KMS-11 (cell line): ENCODE data around the gene SV2C.
A peak's percentile ranks its signal among the peaks of the same experiment; 100 is the strongest.
"Not testable (repeated sequence)": the region's sequence is repeated elsewhere in the genome, so short reads cannot be mapped to it uniquely, and the experiment has no call there.

ENCODE experiments used
- H2AFZ ChIP-seq: fragments of 200-600 bp; sonication (generic); 2 replicates; pipeline ENCODE4 v1.6.1; 2016; ENCODE audit warnings: antibody characterized with exemption, mixed run types, low read depth
- H3K27ac ChIP-seq: fragments of 200-600 bp; sonication (generic); 2 replicates; pipeline ENCODE4 v1.6.1; 2016; ENCODE audit warnings: mild to moderate bottlenecking, mixed run types
- H3K27me3 ChIP-seq: fragments of 200-600 bp; sonication (generic); 2 replicates; pipeline ENCODE4 v1.6.1; 2017; ENCODE audit warnings: mild to moderate bottlenecking, low read depth, mixed run types, moderate library complexity; ENCODE audit not compliant: insufficient read depth
- H3K36me3 ChIP-seq: fragments of 200-600 bp; sonication (generic); 2 replicates; pipeline ENCODE4 v1.6.1; 2017; ENCODE audit warnings: mild to moderate bottlenecking, mixed run types; ENCODE audit not compliant: insufficient read depth
- H3K4me1 ChIP-seq: fragments of 200-600 bp; sonication (generic); 2 replicates; pipeline ENCODE4 v1.6.1; 2016; ENCODE audit warnings: mild to moderate bottlenecking, low read depth, mixed run types; ENCODE audit not compliant: poor library complexity, severe bottlenecking
- H3K4me2 ChIP-seq: fragments of 200-600 bp; sonication (generic); 2 replicates; pipeline ENCODE4 v1.7.0; 2016; ENCODE audit warnings: mild to moderate bottlenecking, mixed run types
- H3K4me3 ChIP-seq: fragments of 200-600 bp; sonication (generic); IDR thresholded peaks from 2 replicates; pipeline ENCODE4 v1.6.1; 2017; ENCODE audit warnings: low read depth, low read length, mixed read lengths; ENCODE audit not compliant: insufficient read depth
- H3K79me2 ChIP-seq: fragments of 200-600 bp; sonication (generic); 2 replicates; pipeline ENCODE4 v1.6.1; 2016; ENCODE audit warnings: low read depth, mixed run types; ENCODE audit not compliant: insufficient read depth
- H3K9ac ChIP-seq: fragments of 200-600 bp; sonication (generic); 2 replicates; pipeline ENCODE4 v1.6.1; 2016; ENCODE audit warnings: mild to moderate bottlenecking, mixed run types
- H4K20me1 ChIP-seq: fragments of 200-600 bp; sonication (generic); 2 replicates; pipeline ENCODE4 v1.6.1; 2016; ENCODE audit warnings: mild to moderate bottlenecking, mixed run types; ENCODE audit not compliant: insufficient read depth
- TF ChIP-seq, protein P1 (sequence below): fragments of 200-600 bp; sonication (generic); conservative IDR thresholded peaks from 2 replicates; pipeline ENCODE4 v1.6.1; 2017; ENCODE audit warnings: low read depth, mild to moderate bottlenecking, antibody characterized with exemption, low read length, moderate library complexity, mixed read lengths

The SV2C gene

DNA sequence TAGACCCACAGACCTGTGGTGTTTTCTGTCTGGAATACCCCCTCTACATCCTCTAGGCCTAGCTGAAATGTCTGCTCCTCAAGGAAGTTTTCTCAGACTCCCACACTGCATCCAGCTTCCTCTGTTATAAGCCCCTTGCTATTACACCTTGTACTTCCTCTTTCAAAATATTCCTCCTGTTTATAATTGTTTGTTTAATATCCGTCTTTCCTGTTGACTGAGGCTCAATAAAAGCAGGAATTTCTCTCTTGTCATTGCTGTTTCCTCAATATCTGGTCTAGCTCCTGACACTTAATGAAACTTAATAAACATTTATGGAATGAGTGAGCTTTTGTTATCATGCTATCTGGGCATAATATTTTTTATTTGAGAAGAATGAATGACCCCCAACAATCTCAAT is 285.8 kb downstream of the SV2C start:
- Histone ChIP-seq H2AFZ (no peak overlapping the region), H4K20me1 (no peaks in the 10 kb centered on the region), H3K9ac (no peak overlapping the region), H3K4me2 (no peak overlapping the region), H3K27me3 (no peaks in the 10 kb centered on the region), H3K27ac (no peak overlapping the region), H3K36me3 (no peaks in the 10 kb centered on the region), H3K4me1 (peaks cover 47% of the 10 kb centered on the region), H3K4me3 (no peak overlapping the region), H3K79me2 (no peaks in the 10 kb centered on the region)
- TF ChIP-seq, protein P1, sequence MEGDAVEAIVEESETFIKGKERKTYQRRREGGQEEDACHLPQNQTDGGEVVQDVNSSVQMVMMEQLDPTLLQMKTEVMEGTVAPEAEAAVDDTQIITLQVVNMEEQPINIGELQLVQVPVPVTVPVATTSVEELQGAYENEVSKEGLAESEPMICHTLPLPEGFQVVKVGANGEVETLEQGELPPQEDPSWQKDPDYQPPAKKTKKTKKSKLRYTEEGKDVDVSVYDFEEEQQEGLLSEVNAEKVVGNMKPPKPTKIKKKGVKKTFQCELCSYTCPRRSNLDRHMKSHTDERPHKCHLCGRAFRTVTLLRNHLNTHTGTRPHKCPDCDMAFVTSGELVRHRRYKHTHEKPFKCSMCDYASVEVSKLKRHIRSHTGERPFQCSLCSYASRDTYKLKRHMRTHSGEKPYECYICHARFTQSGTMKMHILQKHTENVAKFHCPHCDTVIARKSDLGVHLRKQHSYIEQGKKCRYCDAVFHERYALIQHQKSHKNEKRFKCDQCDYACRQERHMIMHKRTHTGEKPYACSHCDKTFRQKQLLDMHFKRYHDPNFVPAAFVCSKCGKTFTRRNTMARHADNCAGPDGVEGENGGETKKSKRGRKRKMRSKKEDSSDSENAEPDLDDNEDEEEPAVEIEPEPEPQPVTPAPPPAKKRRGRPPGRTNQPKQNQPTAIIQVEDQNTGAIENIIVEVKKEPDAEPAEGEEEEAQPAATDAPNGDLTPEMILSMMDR: no peak

DNA sequence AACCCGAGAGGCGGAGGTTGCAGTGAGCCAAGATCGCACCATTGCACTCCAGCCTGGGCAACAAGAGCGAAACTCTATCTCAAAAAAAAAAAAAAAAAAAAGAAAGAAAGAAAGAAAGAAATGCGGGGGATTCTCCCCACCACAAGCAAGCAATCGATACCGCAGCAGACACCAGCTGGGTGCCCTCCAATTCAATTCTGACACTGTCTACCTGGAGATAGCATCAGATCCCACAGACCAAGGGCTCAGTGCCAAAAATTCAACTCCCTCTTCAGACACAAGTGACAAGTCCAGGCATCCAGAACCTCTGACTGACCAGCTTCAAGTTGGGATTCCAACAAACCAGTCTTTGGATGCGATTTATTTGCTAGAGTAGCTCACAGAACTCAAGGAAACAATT is 286.5 kb downstream of the SV2C start:
- not testable (repeated sequence) for H3K4me3 ChIP-seq, H3K27ac ChIP-seq, H3K4me2 ChIP-seq, H3K9ac ChIP-seq, H3K27me3 ChIP-seq, H3K79me2 ChIP-seq, H2AFZ ChIP-seq, H4K20me1 ChIP-seq, H3K36me3 ChIP-seq
- peaks cover 54% of the 10 kb centered on the region for H3K4me1 ChIP-seq

DNA sequence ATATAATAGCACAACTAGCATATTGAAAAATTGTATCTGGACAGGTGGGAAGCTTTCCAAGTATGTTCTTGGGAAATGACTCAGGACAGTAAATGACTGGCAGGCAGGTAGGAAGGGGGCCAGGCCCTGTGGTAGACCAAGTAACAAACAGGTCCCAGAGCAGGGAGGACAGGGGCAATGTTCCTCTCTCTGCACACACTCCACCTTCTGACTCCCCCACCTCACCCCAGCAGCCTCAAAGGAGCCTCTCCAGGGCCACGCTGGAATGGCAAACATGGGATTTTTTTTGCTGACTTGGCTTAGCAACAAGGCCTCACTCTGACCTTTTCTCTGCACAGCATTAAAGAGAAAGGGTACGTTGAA is 288.8 kb downstream of the SV2C start:
- Histone ChIP-seq H2AFZ (peak overlapping the region; percentile 5; the same call in 1 of the 2 replicates), H3K79me2 (no peaks in the 10 kb centered on the region)

DNA sequence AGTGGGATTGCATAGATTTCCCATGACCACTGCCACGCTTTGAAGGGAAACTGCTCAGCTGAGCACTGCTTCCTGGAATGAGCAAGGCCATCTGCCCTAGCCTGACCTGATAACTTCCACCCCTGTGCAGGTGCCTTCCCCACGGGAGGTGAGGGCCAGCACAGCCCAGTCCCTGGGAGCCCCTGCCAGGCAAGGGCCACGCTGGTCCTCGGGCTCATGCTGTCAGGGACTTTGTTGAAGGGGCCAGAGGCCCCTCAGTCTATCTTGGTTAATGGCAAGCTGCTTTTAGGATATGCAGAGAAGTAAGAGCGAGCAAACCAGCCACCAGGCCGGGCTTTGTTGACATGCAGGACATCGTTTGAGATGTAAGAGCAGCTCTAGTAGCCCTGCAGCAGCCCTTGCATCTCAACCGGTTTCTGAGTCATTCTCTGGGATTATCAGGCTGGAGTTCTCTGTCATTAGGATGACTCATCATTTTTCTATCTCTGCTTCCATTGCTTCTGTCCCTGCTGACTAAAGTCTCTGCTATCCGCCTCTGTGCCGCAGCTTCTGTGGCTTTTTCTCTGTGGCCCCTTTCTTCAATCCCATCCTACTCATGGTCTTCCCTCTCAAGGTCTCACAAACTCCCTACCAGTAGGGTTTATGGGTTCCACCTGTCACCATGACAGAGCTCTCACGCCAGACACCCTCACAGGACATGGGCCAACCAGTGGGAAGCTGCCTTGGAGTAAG is 289.3 kb downstream of the SV2C start:
- Histone ChIP-seq H3K4me3 (no peak overlapping the region), H4K20me1 (no peaks in the 10 kb centered on the region), H3K9ac (no peak overlapping the region), H3K36me3 (no peaks in the 10 kb centered on the region), H3K79me2 (no peaks in the 10 kb centered on the region), H3K27me3 (no peaks in the 10 kb centered on the region), H2AFZ (peak overlapping the region; percentile 5; the same call in 1 of the 2 replicates), H3K4me1 (peaks cover 57% of the 10 kb centered on the region), H3K4me2 (no peak overlapping the region; the same call in 1 of the 2 replicates), H3K27ac (no peak overlapping the region)
- TF ChIP-seq, protein P1: no peak

More for the DNA sequence above, 288.8 kb downstream of the SV2C start:
- Histone ChIP-seq H4K20me1 (no peaks in the 10 kb centered on the region), H3K27ac (no peak overlapping the region), H3K4me2 (no peak overlapping the region; the same call in 1 of the 2 replicates), H3K36me3 (no peaks in the 10 kb centered on the region), H3K9ac (no peak overlapping the region), H3K4me1 (peaks cover 60% of the 10 kb centered on the region), H3K27me3 (no peaks in the 10 kb centered on the region), H3K4me3 (no peak overlapping the region)
- TF ChIP-seq, protein P1: no peak

DNA sequence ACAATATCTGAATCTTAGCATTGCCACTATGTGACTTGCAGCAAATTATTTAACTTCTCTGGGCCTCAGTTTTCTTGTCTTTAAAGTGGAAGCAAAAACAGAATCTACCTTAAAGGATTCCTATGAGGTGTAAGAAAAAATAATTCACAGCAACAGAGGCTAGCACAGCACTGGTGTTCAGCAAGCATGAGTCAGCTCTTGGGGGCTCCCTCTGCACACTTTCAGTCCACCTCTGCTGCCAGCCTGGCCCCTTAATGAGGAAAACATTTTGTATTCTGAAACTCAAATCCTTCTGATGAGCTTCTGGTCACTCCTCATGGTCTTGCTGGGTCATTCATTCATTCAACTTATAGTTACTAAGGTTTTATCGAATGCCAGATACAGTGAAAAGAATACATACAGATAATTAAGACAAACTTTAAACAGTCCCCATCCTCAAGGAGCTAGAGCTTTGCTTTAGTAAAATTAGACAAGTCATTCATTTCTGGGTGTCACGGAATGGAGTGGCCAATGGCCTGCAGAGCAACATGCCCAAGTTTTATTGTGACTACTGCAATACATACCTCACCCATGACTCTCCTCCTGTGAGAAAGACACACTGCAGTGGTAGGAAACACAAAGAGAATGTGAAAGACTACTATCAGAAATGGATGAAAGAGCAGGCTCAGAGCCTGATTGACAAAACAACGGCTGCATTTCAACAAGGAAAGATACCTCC is 293.1 kb downstream of the SV2C start:
- Histone ChIP-seq H3K4me1 (peaks cover 33% of the 10 kb centered on the region), H3K4me2 (no peak overlapping the region), H3K27me3 (no peaks in the 10 kb centered on the region), H2AFZ (no peak overlapping the region), H3K4me3 (no peak overlapping the region), H3K36me3 (no peaks in the 10 kb centered on the region), H3K9ac (no peak overlapping the region), H3K27ac (no peak overlapping the region), H3K79me2 (no peaks in the 10 kb centered on the region), H4K20me1 (no peaks in the 10 kb centered on the region)
- TF ChIP-seq, protein P1: no peak
